Astrocyte (in vitro differentiated cells and primary cell): ENCODE data around the gene BTRC. TPM values are rescaled to one million over a fixed set of nuclear protein-coding genes. Genes with fewer than 3 reads are reported as not detected.

ENCODE experiments used
- DNase-seq: peaks from one replicate; pipeline ENCODE4 v3.0.0-alpha.2; 2010; ENCODE audit warnings: low read depth
- FAIRE-seq: peaks from 2 replicates; lab custom pipeline; 2011; peaks lifted over from hg19 to GRCh38; lab: Jason Lieb, UNC
- H2AFZ ChIP-seq: 2 replicates; pipeline ENCODE4 v1.6.0; 2012; ENCODE audit warnings: low read depth, low read length, inconsistent platforms
- H3K27ac ChIP-seq: 2 replicates; pipeline ENCODE4 v1.5.1; 2011; ENCODE audit warnings: low read depth, low read length, inconsistent platforms
- H3K27me3 ChIP-seq: 2 replicates; pipeline ENCODE4 v1.6.0; 2011; ENCODE audit warnings: low read length, inconsistent platforms; ENCODE audit not compliant: insufficient read depth
- H3K36me3 ChIP-seq: 2 replicates; pipeline ENCODE4 v1.5.1; 2011; ENCODE audit warnings: low read length, inconsistent platforms; ENCODE audit not compliant: insufficient read depth
- H3K4me1 ChIP-seq: 2 replicates; pipeline ENCODE4 v1.5.1; 2011; ENCODE audit warnings: low read length, inconsistent platforms; ENCODE audit not compliant: insufficient read depth
- H3K4me2 ChIP-seq: 2 replicates; pipeline ENCODE4 v1.6.0; 2012; ENCODE audit warnings: low read length, inconsistent platforms
- H3K4me3 ChIP-seq: 2 replicates; pipeline ENCODE4 v1.5.1; 2011; ENCODE audit warnings: low read depth, mild to moderate bottlenecking, low read length, inconsistent platforms; ENCODE audit not compliant: insufficient read depth
- H3K79me2 ChIP-seq: 2 replicates; pipeline ENCODE4 v1.6.0; 2012; ENCODE audit warnings: mild to moderate bottlenecking, low read length, inconsistent platforms; ENCODE audit not compliant: insufficient read depth
- H3K9ac ChIP-seq: 2 replicates; pipeline ENCODE4 v1.6.0; 2012; ENCODE audit warnings: mild to moderate bottlenecking, low read length, inconsistent platforms
- H3K9me3 ChIP-seq: 2 replicates; pipeline ENCODE4 v1.5.1; 2012; ENCODE audit warnings: low read depth, mild to moderate bottlenecking, low read length, inconsistent platforms; ENCODE audit not compliant: insufficient read depth
- H4K20me1 ChIP-seq: 2 replicates; pipeline ENCODE4 v1.6.0; 2012; ENCODE audit warnings: low read length, inconsistent platforms; ENCODE audit not compliant: insufficient read depth
- H3K27ac Mint-ChIP-seq: one replicate; pipeline ENCODE4 v1.8.0; 2021; ENCODE audit warnings: mild to moderate bottlenecking, mixed read lengths; ENCODE audit not compliant: unreplicated experiment
- H3K27me3 Mint-ChIP-seq: one replicate; pipeline ENCODE4 v1.8.0; 2021; ENCODE audit warnings: low read depth, mixed read lengths; ENCODE audit not compliant: unreplicated experiment
- H3K36me3 Mint-ChIP-seq: one replicate; pipeline ENCODE4 v1.8.0; 2021; ENCODE audit warnings: low read depth, mixed read lengths; ENCODE audit not compliant: unreplicated experiment
- H3K4me1 Mint-ChIP-seq: one replicate; pipeline ENCODE4 v1.8.0; 2021; ENCODE audit warnings: low read depth, mixed read lengths; ENCODE audit not compliant: unreplicated experiment
- H3K4me3 Mint-ChIP-seq: one replicate; pipeline ENCODE4 v1.8.0; 2021; ENCODE audit warnings: mild to moderate bottlenecking, moderate library complexity, mixed read lengths; ENCODE audit not compliant: unreplicated experiment
- H3K9me3 Mint-ChIP-seq: one replicate; pipeline ENCODE4 v1.8.0; 2021; ENCODE audit warnings: mild to moderate bottlenecking, mixed read lengths; ENCODE audit not compliant: unreplicated experiment
- CTCF ChIP-seq: IDR thresholded peaks from 2 replicates; pipeline ENCODE4 v1.5.1; 2011; ENCODE audit warnings: low read depth, mild to moderate bottlenecking, inconsistent platforms, low read length, moderate library complexity; ENCODE audit not compliant: insufficient read depth
- EZH2 ChIP-seq: IDR thresholded peaks from 2 replicates; pipeline ENCODE4 v1.6.1; 2012; ENCODE audit warnings: mild to moderate bottlenecking, low read length, inconsistent platforms; ENCODE audit not compliant: insufficient read depth
- total RNA-seq: library from RNA; stranded (reverse); gene quantifications from 2 replicates; pipeline ENCODE4 v1.2.1, GENCODE V29; 2021

BTRC gene
- total RNA-seq, 1 donor from 2014 or later, result 33.3 TPM

GRCh38 chr10:101557541-101557940, 203.6 kb downstream of the BTRC start:
- H3K79me2 ChIP-seq, result no peaks in the 10 kb centered on the region
- no peaks in the 10 kb centered on the region for H3K9me3 ChIP-seq
- peaks cover 3% of the 10 kb centered on the region for H3K4me1 Mint-ChIP-seq
- H3K36me3 Mint-ChIP-seq, result peaks cover 33% of the 10 kb centered on the region
- no peaks in the 10 kb centered on the region for H3K36me3 ChIP-seq
- no peaks in the 10 kb centered on the region for H3K4me1 ChIP-seq
- no peaks in the 10 kb centered on the region for H4K20me1 ChIP-seq
- H3K27ac ChIP-seq, result no peak overlapping the region
- peaks cover 2% of the 10 kb centered on the region for H3K9me3 Mint-ChIP-seq
- no peak overlapping the region for H3K27ac Mint-ChIP-seq
- H3K4me3 ChIP-seq, result no peak overlapping the region
- no peaks in the 10 kb centered on the region for H3K27me3 Mint-ChIP-seq
- H3K4me2 ChIP-seq, result no peak overlapping the region
- no peak overlapping the region for H2AFZ ChIP-seq
- no peak overlapping the region for H3K9ac ChIP-seq
- DNase-seq, result no peak
- TF ChIP-seq CTCF (no peak), EZH2 (no peak)
- no peak for FAIRE-seq
- H3K27me3 ChIP-seq, result no peaks in the 10 kb centered on the region
- no peak overlapping the region for H3K4me3 Mint-ChIP-seq

GRCh38 chr10:101558204-101558603, 204.2 kb downstream of the BTRC start:
- no peak overlapping the region for H2AFZ ChIP-seq
- no peak overlapping the region for H3K27ac Mint-ChIP-seq
- no peak overlapping the region for H3K27ac ChIP-seq
- H3K36me3 Mint-ChIP-seq, result peaks cover 29% of the 10 kb centered on the region
- FAIRE-seq, result no peak
- H3K9me3 Mint-ChIP-seq, result peaks cover 2% of the 10 kb centered on the region
- no peaks in the 10 kb centered on the region for H3K36me3 ChIP-seq
- peaks cover 2% of the 10 kb centered on the region for H3K27me3 Mint-ChIP-seq
- no peaks in the 10 kb centered on the region for H3K9me3 ChIP-seq
- no peaks in the 10 kb centered on the region for H4K20me1 ChIP-seq
- no peak overlapping the region for H3K4me3 Mint-ChIP-seq
- peaks cover 3% of the 10 kb centered on the region for H3K4me1 Mint-ChIP-seq
- no peak overlapping the region for H3K4me2 ChIP-seq
- TF ChIP-seq EZH2 (no peak), CTCF (no peak)
- H3K27me3 ChIP-seq, result no peaks in the 10 kb centered on the region
- no peak overlapping the region for H3K4me3 ChIP-seq
- H3K9ac ChIP-seq, result no peak overlapping the region
- H3K4me1 ChIP-seq, result no peaks in the 10 kb centered on the region
- H3K79me2 ChIP-seq, result no peaks in the 10 kb centered on the region
- DNase-seq, result no peak

- Histone ChIP-seq H3K79me2 (no peaks in the 10 kb centered on the region), H3K27me3 (no peaks in the 10 kb centered on the region), H4K20me1 (no peaks in the 10 kb centered on the region), H3K27ac (no peak overlapping the region), H3K4me1 (no peaks in the 10 kb centered on the region), H3K9ac (no peak overlapping the region), H3K4me3 (no peak overlapping the region), H3K9me3 (no peaks in the 10 kb centered on the region), H3K36me3 (no peaks in the 10 kb centered on the region), H2AFZ (no peak overlapping the region), H3K4me2 (no peak overlapping the region)
- peaks cover 10% of the 10 kb centered on the region for H3K27me3 Mint-ChIP-seq
- no peak for TF ChIP-seq EZH2
- TF ChIP-seq CTCF, result no peak
- no peak overlapping the region for H3K4me3 Mint-ChIP-seq
- peaks cover 27% of the 10 kb centered on the region for H3K36me3 Mint-ChIP-seq
- H3K4me1 Mint-ChIP-seq, result peaks cover 3% of the 10 kb centered on the region
- H3K27ac Mint-ChIP-seq, result peak overlapping the region; percentile 77
- no peak for FAIRE-seq
- H3K9me3 Mint-ChIP-seq, result peaks cover 2% of the 10 kb centered on the region
- no peak for DNase-seq
These were observed 205.0 kb downstream of the BTRC start for GRCh38 chr10:101558671-101559595.
